ENCODE measurements around the gene MITD1.
"Not testable (repeated sequence)": the region's sequence is repeated elsewhere in the genome, so short reads cannot be mapped to it uniquely, and the experiment has no call there.

MITD1 gene

GRCh38 chr2:99200076-99200800, 19.4 kb upstream of the MITD1 start:
- H3K27me3 Mint-ChIP-seq (ENCODE audit: low read depth, poor library complexity) = peaks cover 3% of the 10 kb centered on the region
- H3K27ac Mint-ChIP-seq = peak overlapping the region; percentile 43
- H3K36me3 Mint-ChIP-seq (ENCODE audit: low read depth) = peaks cover 50% of the 10 kb centered on the region
- H3K4me1 Mint-ChIP-seq = no peaks in the 10 kb centered on the region
- DNase-seq = no peak
- H3K9me3 Mint-ChIP-seq = peaks cover 21% of the 10 kb centered on the region
- no peak overlapping the region for H3K4me3 Mint-ChIP-seq
- TF ChIP-seq, protein P1, sequence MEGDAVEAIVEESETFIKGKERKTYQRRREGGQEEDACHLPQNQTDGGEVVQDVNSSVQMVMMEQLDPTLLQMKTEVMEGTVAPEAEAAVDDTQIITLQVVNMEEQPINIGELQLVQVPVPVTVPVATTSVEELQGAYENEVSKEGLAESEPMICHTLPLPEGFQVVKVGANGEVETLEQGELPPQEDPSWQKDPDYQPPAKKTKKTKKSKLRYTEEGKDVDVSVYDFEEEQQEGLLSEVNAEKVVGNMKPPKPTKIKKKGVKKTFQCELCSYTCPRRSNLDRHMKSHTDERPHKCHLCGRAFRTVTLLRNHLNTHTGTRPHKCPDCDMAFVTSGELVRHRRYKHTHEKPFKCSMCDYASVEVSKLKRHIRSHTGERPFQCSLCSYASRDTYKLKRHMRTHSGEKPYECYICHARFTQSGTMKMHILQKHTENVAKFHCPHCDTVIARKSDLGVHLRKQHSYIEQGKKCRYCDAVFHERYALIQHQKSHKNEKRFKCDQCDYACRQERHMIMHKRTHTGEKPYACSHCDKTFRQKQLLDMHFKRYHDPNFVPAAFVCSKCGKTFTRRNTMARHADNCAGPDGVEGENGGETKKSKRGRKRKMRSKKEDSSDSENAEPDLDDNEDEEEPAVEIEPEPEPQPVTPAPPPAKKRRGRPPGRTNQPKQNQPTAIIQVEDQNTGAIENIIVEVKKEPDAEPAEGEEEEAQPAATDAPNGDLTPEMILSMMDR (IDR thresholded peaks at IDR 0.05) = no peak

- H3K4me1 Mint-ChIP-seq = no peaks in the 10 kb centered on the region
- no peak overlapping the region for H3K4me3 Mint-ChIP-seq
- H3K9me3 Mint-ChIP-seq = peaks cover 4% of the 10 kb centered on the region
- H3K36me3 Mint-ChIP-seq (ENCODE audit: low read depth) = peaks cover 41% of the 10 kb centered on the region
- TF ChIP-seq, protein P1 (IDR thresholded peaks at IDR 0.05) = no peak
- peak overlapping the region; percentile 75 for H3K27ac Mint-ChIP-seq
- DNase-seq = no peak
- no peaks in the 10 kb centered on the region for H3K27me3 Mint-ChIP-seq (ENCODE audit: low read depth, poor library complexity)
Measured at GRCh38 chr2:99198103-99198841, 17.4 kb upstream of the MITD1 start.

DNA sequence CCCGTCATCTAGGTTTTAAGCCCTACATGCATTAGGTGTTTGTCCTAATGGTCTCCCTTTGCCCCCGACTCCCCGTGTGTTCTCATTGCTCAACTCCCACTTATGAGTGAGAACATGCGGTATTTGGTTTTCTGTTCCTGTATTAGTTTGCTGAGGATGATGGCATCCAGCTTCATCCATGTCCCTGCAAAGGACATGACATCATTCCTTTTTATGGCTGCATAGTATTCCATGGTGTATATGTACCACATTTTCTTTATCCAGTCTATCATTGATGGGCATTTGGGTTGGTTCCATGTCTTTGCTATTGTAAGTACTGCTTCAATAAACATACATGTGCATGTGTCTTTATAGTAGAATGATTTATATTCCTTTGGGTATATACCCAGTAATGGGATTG, 11.5 kb upstream of the MITD1 start:
- not testable (repeated sequence) for H3K4me1 Mint-ChIP-seq; H3K9me3 Mint-ChIP-seq; H3K27me3 Mint-ChIP-seq (ENCODE audit: low read depth, poor library complexity); H3K4me3 Mint-ChIP-seq; H3K27ac Mint-ChIP-seq; DNase-seq
- H3K36me3 Mint-ChIP-seq (ENCODE audit: low read depth) = peaks cover 70% of the 10 kb centered on the region

DNA sequence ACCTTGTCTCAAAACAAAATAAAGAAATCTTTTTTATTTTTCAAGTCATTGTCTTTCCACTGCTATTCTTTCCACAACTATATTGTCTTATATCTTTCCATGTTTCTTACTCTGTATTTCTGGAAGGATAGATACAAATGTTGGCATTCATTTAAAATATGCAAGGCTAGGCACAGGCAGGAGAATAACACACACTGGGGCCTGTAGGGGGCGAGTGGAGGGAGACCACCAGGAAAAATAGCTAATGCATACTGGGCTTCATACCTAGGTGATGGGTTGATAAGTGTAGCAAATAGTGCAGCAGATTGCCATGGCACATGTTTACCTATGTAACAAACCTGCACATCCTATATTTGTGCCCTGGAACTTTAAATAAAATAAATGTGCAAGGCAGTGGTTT, 9.7 kb upstream of the MITD1 start:
- H3K4me3 Mint-ChIP-seq = no peak overlapping the region
- no peak overlapping the region for H3K27ac Mint-ChIP-seq
- peaks cover 74% of the 10 kb centered on the region for H3K36me3 Mint-ChIP-seq (ENCODE audit: low read depth)
- no peaks in the 10 kb centered on the region for H3K4me1 Mint-ChIP-seq
- TF ChIP-seq, protein P1 (IDR thresholded peaks at IDR 0.05) = no peak
- no peaks in the 10 kb centered on the region for H3K9me3 Mint-ChIP-seq
- DNase-seq = no peak
- no peaks in the 10 kb centered on the region for H3K27me3 Mint-ChIP-seq (ENCODE audit: low read depth, poor library complexity)

GRCh38 chr2:99188357-99188756, 7.5 kb upstream of the MITD1 start:
- DNase-seq = no peak
- no peaks in the 10 kb centered on the region for H3K27me3 Mint-ChIP-seq (ENCODE audit: low read depth, poor library complexity)
- peaks cover 4% of the 10 kb centered on the region for H3K9me3 Mint-ChIP-seq
- H3K36me3 Mint-ChIP-seq (ENCODE audit: low read depth) = peaks cover 77% of the 10 kb centered on the region
- H3K27ac Mint-ChIP-seq = peak overlapping the region; percentile 9
- TF ChIP-seq, protein P1 (IDR thresholded peaks at IDR 0.05) = no peak
- no peak overlapping the region for H3K4me3 Mint-ChIP-seq
- no peaks in the 10 kb centered on the region for H3K4me1 Mint-ChIP-seq

DNA sequence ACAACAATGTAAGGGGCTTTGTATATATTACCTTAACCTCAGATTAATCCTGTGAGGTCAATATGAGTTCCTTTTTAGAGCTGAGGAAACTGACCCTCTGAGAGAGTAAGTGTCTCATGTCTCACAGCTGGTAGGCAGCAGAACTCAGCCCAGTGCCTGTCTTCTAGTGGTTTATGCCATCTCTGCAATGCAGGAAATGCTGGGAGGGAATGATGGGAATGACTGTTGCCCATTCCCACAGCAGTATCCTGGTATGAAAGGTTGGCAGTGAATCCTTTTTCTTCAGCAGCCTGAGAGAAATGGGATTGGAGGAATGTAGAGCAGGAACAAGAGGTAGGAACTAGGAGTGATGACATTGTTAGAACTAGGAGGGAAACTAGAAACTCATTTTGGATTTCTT, 6.2 kb upstream of the MITD1 start:
- H3K27ac Mint-ChIP-seq = peak overlapping the region; percentile 82
- H3K9me3 Mint-ChIP-seq = peaks cover 8% of the 10 kb centered on the region
- TF ChIP-seq, protein P1 (IDR thresholded peaks at IDR 0.05) = no peak
- no peak overlapping the region for H3K4me3 Mint-ChIP-seq
- peaks cover 8% of the 10 kb centered on the region for H3K4me1 Mint-ChIP-seq
- H3K27me3 Mint-ChIP-seq (ENCODE audit: low read depth, poor library complexity) = no peaks in the 10 kb centered on the region
- DNase-seq = no peak
- H3K36me3 Mint-ChIP-seq (ENCODE audit: low read depth) = peaks cover 73% of the 10 kb centered on the region
